Measurements from ENCODE around the gene MTG2. TPM values are rescaled to one million over a fixed set of nuclear protein-coding genes. Genes with fewer than 3 reads are reported as not detected.

The MTG2 gene
- total RNA-seq, 1 donor from 2014 or later = 13.3 TPM

DNA sequence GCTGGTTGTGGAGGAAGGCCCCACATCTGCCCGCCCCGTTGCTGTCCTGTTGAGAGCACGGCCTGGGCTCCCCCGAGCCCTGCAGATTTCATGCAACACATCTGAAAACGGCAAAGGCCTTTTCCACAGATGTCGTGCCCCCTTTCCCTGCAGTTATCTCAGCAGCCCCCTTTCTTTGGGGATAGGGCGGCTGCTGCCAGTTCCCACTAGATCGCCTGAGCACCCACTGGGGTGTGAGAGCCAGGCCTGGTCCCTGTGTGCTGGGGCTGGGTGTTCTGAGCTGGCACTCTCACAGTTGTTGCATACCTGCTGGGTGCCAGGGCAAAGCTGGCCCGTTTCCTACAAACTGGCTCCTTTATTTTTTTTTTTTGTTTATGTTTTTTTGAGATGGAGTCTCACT is 12.3 kb upstream of the MTG2 start:
- DNase-seq (ENCODE audit: extremely low spot score in 2 of 2) = no peak
- no peaks in the 10 kb centered on the region for H3K4me1 ChIP-seq
- no peaks in the 10 kb centered on the region for H3K9me3 ChIP-seq
- intact Hi-C loops (cut with DNase I) = no loop called here
- H3K36me3 ChIP-seq = peaks cover 0 to 21% of the 10 kb centered on the region in 2 donors
- no peak overlapping the region for H3K27ac ChIP-seq
- no peaks in the 10 kb centered on the region for H3K27me3 ChIP-seq
- TF ChIP-seq POLR2AphosphoS5 (IDR thresholded peaks at IDR 0.05; ENCODE audit: insufficient read depth in 1 of 2, low read depth in 1 of 2) (no peak), POLR2A (IDR thresholded peaks at IDR 0.05) (no peak)
- TF ChIP-seq, protein P1, sequence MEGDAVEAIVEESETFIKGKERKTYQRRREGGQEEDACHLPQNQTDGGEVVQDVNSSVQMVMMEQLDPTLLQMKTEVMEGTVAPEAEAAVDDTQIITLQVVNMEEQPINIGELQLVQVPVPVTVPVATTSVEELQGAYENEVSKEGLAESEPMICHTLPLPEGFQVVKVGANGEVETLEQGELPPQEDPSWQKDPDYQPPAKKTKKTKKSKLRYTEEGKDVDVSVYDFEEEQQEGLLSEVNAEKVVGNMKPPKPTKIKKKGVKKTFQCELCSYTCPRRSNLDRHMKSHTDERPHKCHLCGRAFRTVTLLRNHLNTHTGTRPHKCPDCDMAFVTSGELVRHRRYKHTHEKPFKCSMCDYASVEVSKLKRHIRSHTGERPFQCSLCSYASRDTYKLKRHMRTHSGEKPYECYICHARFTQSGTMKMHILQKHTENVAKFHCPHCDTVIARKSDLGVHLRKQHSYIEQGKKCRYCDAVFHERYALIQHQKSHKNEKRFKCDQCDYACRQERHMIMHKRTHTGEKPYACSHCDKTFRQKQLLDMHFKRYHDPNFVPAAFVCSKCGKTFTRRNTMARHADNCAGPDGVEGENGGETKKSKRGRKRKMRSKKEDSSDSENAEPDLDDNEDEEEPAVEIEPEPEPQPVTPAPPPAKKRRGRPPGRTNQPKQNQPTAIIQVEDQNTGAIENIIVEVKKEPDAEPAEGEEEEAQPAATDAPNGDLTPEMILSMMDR (IDR thresholded peaks at IDR 0.05) = no peak
- H3K4me3 ChIP-seq = no peak overlapping the region

DNA sequence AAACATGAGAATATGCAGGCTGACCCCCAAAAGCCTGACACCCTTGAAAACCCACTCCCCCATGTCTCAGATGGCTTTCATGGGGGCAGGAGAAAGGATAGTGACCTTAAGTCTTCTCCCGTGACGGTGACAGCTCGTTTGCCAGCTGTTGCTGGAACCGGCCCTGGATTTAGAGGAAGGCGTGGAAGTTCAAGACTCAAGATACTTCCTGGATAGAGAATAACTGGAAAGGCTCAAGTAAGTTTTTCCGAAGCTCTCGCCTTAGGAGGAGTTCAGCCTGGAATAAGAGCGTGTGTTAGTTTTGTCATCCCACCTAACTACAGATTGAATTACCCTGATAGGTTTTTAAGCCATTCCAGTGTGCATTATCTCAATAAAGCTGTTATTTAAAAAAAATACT is 11.6 kb upstream of the MTG2 start:
- peaks cover 0 to 14% of the 10 kb centered on the region in 2 donors for H3K36me3 ChIP-seq
- H3K4me3 ChIP-seq = no peak overlapping the region

DNA sequence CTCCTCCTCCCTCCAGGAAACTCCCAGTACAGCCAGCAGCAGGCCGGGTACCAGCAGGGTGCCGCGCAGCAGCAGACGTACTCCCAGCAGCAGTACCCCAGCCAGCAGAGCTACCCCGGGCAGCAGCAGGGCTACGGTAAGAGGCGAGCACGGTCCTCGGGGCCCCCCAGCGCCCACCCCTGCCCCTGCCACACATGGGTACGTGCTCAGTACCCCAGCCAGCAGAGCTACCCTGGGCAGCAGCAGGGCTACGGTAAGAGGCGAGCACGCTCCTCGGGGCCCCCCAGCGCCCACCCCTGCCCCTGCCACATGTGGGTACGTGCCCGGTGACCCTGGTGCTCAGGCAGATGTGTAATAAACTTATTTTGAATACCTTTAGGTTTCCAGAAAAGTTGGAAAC is 10.2 kb upstream of the MTG2 start:
- no peaks in the 10 kb centered on the region for H3K27me3 ChIP-seq
- peaks cover 0 to 11% of the 10 kb centered on the region in 2 donors for H3K36me3 ChIP-seq
- DNase-seq (ENCODE audit: extremely low spot score in 2 of 2) = no peak
- no peak overlapping the region for H3K4me3 ChIP-seq
- TF ChIP-seq, protein P1 (IDR thresholded peaks at IDR 0.05) = no peak
- no peak for TF ChIP-seq POLR2AphosphoS5 (IDR thresholded peaks at IDR 0.05; ENCODE audit: insufficient read depth in 1 of 2, low read depth in 1 of 2)
- intact Hi-C loops (cut with DNase I) = no loop called here
- no peak overlapping the region for H3K27ac ChIP-seq
- no peaks in the 10 kb centered on the region for H3K9me3 ChIP-seq
- no peaks in the 10 kb centered on the region for H3K4me1 ChIP-seq

More for the DNA sequence above, 11.6 kb upstream of the MTG2 start:
- no peak for DNase-seq (ENCODE audit: extremely low spot score in 2 of 2)
- H3K27me3 ChIP-seq = no peaks in the 10 kb centered on the region
- TF ChIP-seq, protein P1 (IDR thresholded peaks at IDR 0.05) = no peak
- no peak for TF ChIP-seq POLR2A (IDR thresholded peaks at IDR 0.05)
- no peak for TF ChIP-seq POLR2AphosphoS5 (IDR thresholded peaks at IDR 0.05; ENCODE audit: insufficient read depth in 1 of 2, low read depth in 1 of 2)
- no peak overlapping the region for H3K27ac ChIP-seq
- H3K9me3 ChIP-seq = no peaks in the 10 kb centered on the region
- no peaks in the 10 kb centered on the region for H3K4me1 ChIP-seq
- intact Hi-C loops (cut with DNase I) = no loop called here

- Histone ChIP-seq H3K4me3 (no peak overlapping the region), H3K9me3 (no peaks in the 10 kb centered on the region), H3K27me3 (no peaks in the 10 kb centered on the region), H3K4me1 (no peaks in the 10 kb centered on the region), H3K27ac (no peak overlapping the region), H3K36me3 (peaks cover 0 to 8% of the 10 kb centered on the region in 2 donors)
- no peak for TF ChIP-seq POLR2A (IDR thresholded peaks at IDR 0.05)
- TF ChIP-seq, protein P1 (IDR thresholded peaks at IDR 0.05) = no peak
- no peak for TF ChIP-seq POLR2AphosphoS5 (IDR thresholded peaks at IDR 0.05; ENCODE audit: insufficient read depth in 1 of 2, low read depth in 1 of 2)
- no peak for DNase-seq (ENCODE audit: extremely low spot score in 2 of 2)
- intact Hi-C loops (cut with DNase I) = no loop called here
These were observed 8.6 kb upstream of the MTG2 start for GRCh38 chr20:62174021-62174804.
